ENCODE results near the gene COX6B2.

- TF ChIP-seq CTCF (IDR thresholded peaks at IDR 0.05) (no peak), POLR2AphosphoS5 (IDR thresholded peaks at IDR 0.05; ENCODE audit: low read depth, low read length) (no peak; the same call in none of the 2 replicates), YY1 (IDR thresholded peaks at IDR 0.05; ENCODE audit: low read depth) (no peak), MXI1 (IDR thresholded peaks at IDR 0.05; ENCODE audit: low read depth, low read length) (no peak), JUND (IDR thresholded peaks at IDR 0.05) (no peak), EP300 (IDR thresholded peaks at IDR 0.05; ENCODE audit: borderline replicate concordance in 1 of 2, low read depth in 1 of 2, low read length in 1 of 2) (no peak), USF1 (IDR thresholded peaks at IDR 0.05; ENCODE audit: borderline replicate concordance, low read depth) (no peak), EZH2phosphoT487 (IDR thresholded peaks at IDR 0.05; ENCODE audit: borderline replicate concordance, low read depth) (no peak), FOXJ3 (CRISPR knock-in tag; IDR thresholded peaks at IDR 0.05) (no peak), MAX (IDR thresholded peaks at IDR 0.05; ENCODE audit: low read depth) (no peak), SIN3A (IDR thresholded peaks at IDR 0.05; ENCODE audit: borderline replicate concordance, low read depth, low read length) (no peak)
Measured at GRCh38 chr19:55389386-55390317, 35.1 kb upstream of the COX6B2 start.
